Breast epithelium (tissue), 3 donors: ENCODE results near the gene FNDC1.

Source experiments
- POLR2A ChIP-seq: fragments of 450-650 bp; IDR thresholded peaks from one replicate; pipeline ENCODE4 v1.6.1; 2016; ENCODE audit warnings: antibody characterized with exemption, mild to moderate bottlenecking, moderate library complexity
- TF ChIP-seq, protein P1 (sequence below), 3 donors: fragments of 450-650 bp; IDR thresholded peaks; one replicate each; pipeline ENCODE4 v1.5.1; 2016 to 2017; ENCODE audit warnings: antibody characterized with exemption in 3 of 3, mild to moderate bottlenecking in 3 of 3, moderate library complexity in 3 of 3

DNA sequence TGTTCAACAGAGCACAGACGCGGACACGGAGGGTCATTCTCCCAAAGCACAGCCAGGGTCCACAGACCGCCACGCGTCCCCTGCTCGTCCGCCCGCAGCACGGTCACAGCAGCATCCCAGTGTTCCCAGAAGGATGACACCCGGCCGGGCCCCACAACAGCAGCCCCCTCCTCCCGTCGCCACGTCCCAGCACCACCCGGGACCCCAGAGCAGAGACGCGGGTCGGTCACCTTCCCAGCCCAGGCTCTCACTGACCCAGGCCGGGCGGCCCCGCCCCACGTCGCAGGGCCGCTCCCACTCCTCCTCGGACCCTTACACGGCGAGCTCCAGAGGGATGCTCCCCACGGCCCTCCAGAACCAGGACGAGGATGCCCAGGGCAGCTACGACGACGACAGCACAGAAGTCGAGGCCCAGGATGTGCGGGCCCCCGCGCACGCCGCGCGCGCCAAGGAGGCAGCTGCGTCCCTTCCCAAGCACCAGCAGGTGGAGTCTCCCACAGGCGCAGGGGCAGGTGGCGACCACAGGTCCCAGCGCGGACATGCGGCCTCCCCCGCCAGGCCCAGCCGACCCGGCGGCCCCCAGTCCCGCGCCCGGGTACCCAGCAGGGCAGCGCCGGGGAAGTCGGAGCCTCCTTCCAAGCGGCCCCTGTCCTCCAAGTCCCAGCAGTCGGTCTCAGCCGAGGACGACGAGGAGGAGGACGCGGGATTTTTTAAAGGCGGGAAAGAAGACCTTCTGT, 64.3 kb downstream of the FNDC1 start:
- TF ChIP-seq, protein P1, sequence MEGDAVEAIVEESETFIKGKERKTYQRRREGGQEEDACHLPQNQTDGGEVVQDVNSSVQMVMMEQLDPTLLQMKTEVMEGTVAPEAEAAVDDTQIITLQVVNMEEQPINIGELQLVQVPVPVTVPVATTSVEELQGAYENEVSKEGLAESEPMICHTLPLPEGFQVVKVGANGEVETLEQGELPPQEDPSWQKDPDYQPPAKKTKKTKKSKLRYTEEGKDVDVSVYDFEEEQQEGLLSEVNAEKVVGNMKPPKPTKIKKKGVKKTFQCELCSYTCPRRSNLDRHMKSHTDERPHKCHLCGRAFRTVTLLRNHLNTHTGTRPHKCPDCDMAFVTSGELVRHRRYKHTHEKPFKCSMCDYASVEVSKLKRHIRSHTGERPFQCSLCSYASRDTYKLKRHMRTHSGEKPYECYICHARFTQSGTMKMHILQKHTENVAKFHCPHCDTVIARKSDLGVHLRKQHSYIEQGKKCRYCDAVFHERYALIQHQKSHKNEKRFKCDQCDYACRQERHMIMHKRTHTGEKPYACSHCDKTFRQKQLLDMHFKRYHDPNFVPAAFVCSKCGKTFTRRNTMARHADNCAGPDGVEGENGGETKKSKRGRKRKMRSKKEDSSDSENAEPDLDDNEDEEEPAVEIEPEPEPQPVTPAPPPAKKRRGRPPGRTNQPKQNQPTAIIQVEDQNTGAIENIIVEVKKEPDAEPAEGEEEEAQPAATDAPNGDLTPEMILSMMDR (IDR thresholded peaks at IDR 0.05) = no peak
- TF ChIP-seq POLR2A = no peak
